K562 (cell line): ENCODE measurements around the gene ZNF407.

Experiments
- EZH2 ChIP-seq: IDR thresholded peaks from 2 replicates; pipeline ENCODE4 v1.6.1; 2012; ENCODE audit warnings: low read depth, mild to moderate bottlenecking, inconsistent platforms, low read length, borderline replicate concordance
- ZFX ChIP-seq: sonication (generic); formaldehyde crosslinking; IDR thresholded peaks from 2 replicates; pipeline ENCODE4 v1.8.0; 2022; ENCODE audit warnings: mild to moderate bottlenecking, missing genetic modification reagents, moderate library complexity
- TF ChIP-seq, protein P1 (sequence below): IDR thresholded peaks from 2 replicates; pipeline ENCODE4 v1.6.1; 2011; ENCODE audit not compliant: insufficient read length; ENCODE audit errors: extremely low read depth
- TF ChIP-seq, protein P2 (sequence below), 3 experiments: IDR thresholded peaks in 2 of 3; conservative IDR thresholded peaks in 1 of 3; 2 replicates each; pipeline ENCODE4 v1.5.1; 2011 to 2012; ENCODE audit warnings: low read length in 3 of 3, mild to moderate bottlenecking in 3 of 3, control low read depth in 2 of 3, improper control_type of control experiment in 1 of 3, inconsistent platforms in 1 of 3, low read depth in 1 of 3, mixed read lengths in 1 of 3, moderate library complexity in 1 of 3; ENCODE audit not compliant: insufficient read depth in 2 of 3

DNA sequence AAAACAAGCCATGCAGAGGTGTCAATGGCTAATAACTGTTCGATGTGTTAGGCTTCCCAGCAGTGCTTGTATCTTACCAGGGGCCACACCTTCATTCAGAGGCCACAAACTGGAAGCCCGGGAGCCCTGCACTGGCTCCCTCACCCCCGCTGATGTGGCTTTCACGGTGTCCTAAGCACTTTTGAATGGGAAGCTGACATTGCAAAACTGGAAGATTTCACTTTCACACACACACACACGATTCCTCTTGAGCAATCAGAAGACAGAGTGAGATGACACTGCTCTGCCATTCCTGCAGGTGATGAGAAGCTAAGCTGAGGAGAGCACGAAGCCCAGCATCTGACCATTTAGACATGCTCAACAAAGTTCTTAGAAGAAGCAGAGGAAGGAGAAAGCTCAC is 8.6 kb upstream of the ZNF407 start:
- TF ChIP-seq EZH2 (no peak), ZFX (CRISPR knock-in tag) (no peak)
- TF ChIP-seq, protein P1, sequence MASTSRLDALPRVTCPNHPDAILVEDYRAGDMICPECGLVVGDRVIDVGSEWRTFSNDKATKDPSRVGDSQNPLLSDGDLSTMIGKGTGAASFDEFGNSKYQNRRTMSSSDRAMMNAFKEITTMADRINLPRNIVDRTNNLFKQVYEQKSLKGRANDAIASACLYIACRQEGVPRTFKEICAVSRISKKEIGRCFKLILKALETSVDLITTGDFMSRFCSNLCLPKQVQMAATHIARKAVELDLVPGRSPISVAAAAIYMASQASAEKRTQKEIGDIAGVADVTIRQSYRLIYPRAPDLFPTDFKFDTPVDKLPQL, result no peak
- TF ChIP-seq, protein P2, sequence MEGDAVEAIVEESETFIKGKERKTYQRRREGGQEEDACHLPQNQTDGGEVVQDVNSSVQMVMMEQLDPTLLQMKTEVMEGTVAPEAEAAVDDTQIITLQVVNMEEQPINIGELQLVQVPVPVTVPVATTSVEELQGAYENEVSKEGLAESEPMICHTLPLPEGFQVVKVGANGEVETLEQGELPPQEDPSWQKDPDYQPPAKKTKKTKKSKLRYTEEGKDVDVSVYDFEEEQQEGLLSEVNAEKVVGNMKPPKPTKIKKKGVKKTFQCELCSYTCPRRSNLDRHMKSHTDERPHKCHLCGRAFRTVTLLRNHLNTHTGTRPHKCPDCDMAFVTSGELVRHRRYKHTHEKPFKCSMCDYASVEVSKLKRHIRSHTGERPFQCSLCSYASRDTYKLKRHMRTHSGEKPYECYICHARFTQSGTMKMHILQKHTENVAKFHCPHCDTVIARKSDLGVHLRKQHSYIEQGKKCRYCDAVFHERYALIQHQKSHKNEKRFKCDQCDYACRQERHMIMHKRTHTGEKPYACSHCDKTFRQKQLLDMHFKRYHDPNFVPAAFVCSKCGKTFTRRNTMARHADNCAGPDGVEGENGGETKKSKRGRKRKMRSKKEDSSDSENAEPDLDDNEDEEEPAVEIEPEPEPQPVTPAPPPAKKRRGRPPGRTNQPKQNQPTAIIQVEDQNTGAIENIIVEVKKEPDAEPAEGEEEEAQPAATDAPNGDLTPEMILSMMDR (IDR thresholded peaks at IDR 0.05 in 2 of 3, conservative IDR thresholded peaks at IDR 0.05 in 1 of 3; ENCODE audit: insufficient read depth in 2 of 3, low read depth in 1 of 3, low read length in 3 of 3), result no peak
